HG03103 (cell line): ENCODE results near the gene SLC7A6.

ENCODE experiments used
- ATAC-seq: cut with Tn5 transposase; IDR thresholded peaks from one replicate; pipeline ENCODE4 v1.9.1; 2021; ENCODE audit warnings: low read depth; ENCODE audit not compliant: unreplicated experiment

The SLC7A6 gene

DNA sequence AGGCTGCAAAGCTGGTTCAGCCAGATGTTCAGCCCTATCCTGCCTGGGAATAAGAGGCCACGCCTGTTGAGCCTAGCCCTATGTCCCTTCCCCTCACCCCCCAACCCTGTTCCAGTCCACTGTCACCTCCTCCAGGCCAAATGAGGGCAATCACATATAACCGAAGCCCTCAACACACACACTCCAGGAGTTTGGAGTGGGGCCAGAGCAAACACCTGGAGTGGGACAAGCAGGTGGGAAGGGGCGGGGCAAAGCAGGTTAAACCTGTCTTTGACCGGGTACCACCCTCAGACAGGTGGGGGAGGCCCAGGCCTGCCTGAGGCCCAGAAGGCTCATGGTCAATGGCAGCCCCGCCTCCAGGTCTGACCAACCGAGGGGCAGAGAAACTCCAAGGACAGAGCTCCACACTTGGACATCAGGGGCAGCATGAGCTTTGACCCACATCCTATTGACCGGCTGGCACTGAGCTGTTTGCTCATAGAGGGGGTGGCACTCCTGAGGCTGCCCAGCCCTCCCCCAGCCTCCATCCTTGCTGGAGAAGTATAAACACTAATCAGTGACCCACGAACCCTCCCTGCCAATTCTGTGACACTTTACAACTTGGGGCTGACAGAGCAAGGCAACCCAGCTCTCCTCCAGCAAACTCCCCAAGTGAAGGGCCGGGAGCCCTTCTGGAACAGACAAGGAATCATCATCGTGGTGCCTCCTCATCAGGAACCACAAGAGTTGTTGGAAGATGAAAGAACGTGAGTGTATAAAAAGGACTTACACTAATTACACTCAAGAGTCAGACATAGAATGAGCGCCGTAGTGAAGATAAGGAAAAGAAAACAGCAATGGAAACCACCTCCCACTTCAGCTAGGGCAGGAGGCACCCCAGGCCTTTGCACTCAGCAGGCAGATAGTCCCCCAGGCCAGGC is 29.9 kb upstream of the SLC7A6 start:
- ATAC-seq, result no peak

GRCh38 chr16:68235108-68235886 is 29.0 kb upstream of the SLC7A6 start:
- ATAC-seq, result no peak

DNA sequence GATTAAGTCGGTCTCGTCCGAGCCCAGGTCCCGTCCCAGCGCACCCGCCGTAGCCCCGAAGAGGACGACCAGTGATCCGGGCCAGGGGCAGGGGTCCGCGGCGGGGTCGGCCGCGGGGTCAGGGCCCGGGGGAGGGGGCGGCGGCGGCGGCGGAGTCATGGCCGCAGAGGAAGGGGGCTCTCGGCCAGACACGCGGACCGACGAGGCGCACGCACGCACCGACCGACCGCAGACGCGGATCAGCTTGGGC is 28.5 kb upstream of the SLC7A6 start, which contains the start of gene ESRP2:
Gene ESRP2, minus strand, starts transcription at position 241 of the 250 bp plus-strand sequence. Its CDS starts 82 bp downstream, at position 159.
- ATAC-seq, result no peak

GRCh38 chr16:68236137-68236825 is 28.0 kb upstream of the SLC7A6 start:
- ATAC-seq, result no peak

GRCh38 chr16:68236826-68237242 is 27.5 kb upstream of the SLC7A6 start:
- ATAC-seq, result no peak

- peak; percentile 70 for ATAC-seq
Measured at GRCh38 chr16:68237243-68238028, 26.9 kb upstream of the SLC7A6 start.

DNA sequence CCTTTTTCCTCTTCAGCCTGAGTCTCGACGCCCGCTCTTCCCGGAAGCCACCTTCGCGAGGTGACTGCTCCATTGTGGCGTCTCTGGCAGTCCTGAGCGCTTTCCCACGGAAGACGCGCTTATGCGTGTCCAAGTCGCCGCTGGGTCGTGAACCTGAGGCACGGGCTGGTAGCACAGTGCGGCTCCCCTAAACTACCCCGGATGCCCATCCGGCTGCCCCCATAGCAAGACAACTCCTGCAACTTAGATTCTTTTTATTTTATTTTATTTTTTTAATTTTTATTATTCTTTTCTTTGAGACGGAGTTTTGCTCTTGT is 26.3 kb upstream of the SLC7A6 start:
- ATAC-seq, result no peak

DNA sequence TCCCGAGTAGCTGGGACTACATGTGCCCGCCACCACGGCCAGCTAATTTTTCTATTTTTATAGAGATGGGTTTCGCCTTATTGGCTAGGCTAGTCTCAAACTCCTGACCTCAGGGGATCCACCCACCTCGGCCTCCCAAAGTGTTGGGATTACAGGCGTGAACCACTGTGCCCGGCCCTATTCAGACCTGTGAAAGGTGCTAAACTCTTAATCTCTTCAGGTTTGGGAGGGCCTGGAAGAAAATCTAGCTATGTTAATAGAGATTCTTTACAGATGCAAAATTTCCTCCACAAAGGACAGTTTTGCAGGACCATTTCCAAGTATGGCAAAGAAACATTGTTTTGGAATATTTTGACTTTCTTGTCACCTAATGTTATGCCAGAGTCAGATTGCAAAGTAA is 22.2 kb upstream of the SLC7A6 start:
- ATAC-seq, result no peak

GRCh38 chr16:68242926-68243858 is 21.1 kb upstream of the SLC7A6 start:
- no peak for ATAC-seq

DNA sequence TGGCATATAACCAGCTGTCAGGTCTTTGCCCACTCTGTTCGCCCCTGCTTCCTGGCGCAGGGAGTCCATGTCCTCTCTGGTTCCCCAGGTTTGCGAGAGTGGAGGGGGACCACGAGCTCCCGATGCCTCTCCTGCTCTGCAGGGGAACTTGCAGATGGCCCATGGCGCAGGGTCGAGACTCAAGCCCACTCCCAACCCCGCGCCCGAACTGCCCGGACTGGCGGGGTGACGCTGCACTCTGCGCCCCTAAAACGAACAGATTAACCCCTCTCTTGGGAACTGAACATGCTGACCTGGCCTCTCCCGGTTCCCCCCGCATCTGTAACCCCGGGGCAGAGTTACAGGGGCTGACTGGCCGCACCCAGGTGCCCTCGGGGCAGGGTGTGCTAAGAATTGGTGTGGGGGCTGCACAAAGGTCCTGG is 19.8 kb upstream of the SLC7A6 start:
- no peak for ATAC-seq

DNA sequence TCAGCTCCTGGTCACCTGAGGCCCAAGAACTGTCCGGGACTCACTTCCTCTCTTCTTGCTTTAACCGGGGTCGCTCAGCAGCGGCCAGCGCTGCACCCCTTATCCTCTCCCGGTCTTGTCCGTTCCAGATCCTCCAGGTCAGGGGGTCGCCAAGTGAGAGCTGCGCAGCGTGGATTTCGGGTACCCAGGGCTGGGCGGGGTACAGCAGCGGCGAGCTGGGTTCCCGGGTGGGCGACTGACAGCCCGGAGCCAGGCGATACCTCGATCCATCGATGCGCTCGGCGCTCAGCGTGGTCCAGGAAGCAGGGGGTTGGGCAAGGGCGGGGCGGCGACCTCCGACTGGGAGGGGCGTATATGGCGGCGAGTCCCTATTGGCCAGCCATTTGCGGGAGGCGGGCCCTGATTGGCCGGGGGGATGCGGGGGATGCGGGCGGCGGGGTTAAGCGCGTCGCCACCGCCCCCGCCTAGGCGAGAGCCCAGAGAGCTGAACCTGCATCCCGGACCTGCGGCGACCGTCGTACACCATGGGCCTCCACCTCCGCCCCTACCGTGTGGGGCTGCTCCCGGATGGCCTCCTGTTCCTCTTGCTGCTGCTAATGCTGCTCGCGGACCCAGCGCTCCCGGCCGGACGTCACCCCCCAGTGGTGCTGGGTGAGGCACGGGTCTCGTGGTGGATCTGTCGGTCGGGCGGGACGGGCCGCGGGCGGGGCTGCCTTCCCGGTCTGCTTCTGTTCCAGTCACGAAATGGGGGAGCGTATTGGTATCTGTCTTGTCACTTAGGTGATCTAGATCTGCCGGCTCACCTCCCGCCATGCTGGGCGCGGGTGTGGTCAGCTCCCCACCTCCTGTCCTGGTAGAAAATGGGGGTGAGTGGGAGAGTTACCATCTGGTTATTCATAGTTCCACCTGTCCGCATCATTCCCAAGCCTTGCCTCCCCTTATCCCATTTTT is 19.1 kb upstream of the SLC7A6 start, which contains the start of gene PLA2G15:
Gene PLA2G15, plus strand, starts transcription at position 471 of the 951 bp plus-strand sequence. Its CDS starts 54 bp downstream, at position 525.
- peak; percentile 84 for ATAC-seq

- ATAC-seq, result no peak
Measured at GRCh38 chr16:68246121-68246520, 18.2 kb upstream of the SLC7A6 start.

GRCh38 chr16:68246666-68247065 is 17.7 kb upstream of the SLC7A6 start:
- no peak for ATAC-seq

GRCh38 chr16:68247400-68247799 is 16.9 kb upstream of the SLC7A6 start:
- no peak for ATAC-seq

DNA sequence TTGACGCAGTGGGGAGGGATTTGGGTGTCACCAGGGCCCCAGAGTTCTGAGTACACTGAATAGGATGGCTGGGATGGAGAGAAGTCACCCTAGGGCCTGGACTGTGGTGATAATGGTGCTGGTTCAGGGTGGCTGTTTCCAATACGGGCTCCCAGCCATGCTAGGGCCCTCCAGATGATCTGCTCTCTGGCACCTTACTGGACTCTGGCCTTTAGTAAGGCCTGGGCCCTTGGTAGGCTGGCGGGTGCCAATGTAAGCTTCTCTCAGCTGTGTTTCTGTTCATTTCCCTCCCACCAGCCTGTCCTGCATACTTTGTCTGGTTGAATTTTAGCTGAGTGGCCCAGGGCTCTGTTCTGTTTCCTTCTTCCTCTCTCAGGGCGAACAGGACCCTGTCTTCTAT is 16.4 kb upstream of the SLC7A6 start:
- ATAC-seq, result no peak

GRCh38 chr16:68249371-68249770 is 15.0 kb upstream of the SLC7A6 start:
- ATAC-seq, result no peak

DNA sequence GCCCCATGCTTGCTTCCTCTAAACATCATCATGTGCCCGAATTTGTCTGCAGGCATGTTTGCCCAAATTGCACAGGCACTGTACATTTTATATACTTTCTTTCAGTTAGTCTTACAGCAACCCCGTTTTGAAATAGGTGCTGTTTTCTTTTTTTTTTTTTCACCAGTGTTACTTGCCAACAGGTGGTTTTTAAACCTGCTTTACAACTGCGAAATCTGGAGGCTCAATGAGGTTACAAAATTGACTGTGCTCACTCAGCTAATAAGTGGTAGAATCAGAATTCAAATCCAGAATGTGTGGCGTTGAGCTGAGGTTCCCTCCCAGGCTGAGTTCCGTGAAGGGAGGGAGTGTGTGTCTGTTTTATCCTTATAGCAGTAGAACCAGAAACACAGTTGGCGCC is 13.4 kb upstream of the SLC7A6 start:
- no peak for ATAC-seq

DNA sequence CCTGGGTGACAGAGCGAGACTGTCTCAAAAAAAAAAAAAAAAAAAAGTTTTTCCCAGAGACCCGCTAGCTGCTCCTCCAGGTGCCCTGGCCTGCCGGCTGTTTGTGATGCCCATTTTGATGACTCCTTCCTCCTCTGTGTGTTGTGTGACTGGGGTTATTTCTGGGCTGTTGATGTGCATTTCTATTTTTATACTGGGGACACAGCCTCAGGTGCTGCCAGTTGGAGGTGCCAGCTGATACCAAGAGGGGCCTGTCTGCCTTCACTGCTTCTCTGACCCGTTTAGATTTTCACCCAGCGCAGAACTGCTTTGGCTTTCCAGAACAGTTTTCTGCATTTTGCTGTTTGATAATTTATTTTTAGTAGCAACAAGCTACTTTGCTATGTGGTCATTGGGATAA is 12.5 kb upstream of the SLC7A6 start:
- ATAC-seq, result no peak
